OCI-LY7 (cell line): ENCODE measurements around the gene LMO2. TPM values are rescaled to one million over a fixed set of nuclear protein-coding genes. Genes with fewer than 3 reads are reported as not detected.

ENCODE experiments used
- BruUV-seq: library from RNA; stranded (reverse); fragments of 400-500 nt; replicated peaks from 2 replicates; lab custom pipeline; 2021; lab: Mats Ljungman, UMichigan
- CTCF ChIA-PET: fragments of 300-600 bp; sonication (Branson Sonifier 250); formaldehyde crosslinking; loops from one replicate; lab custom pipeline; 2022; ENCODE audit warnings: antibody characterized with exemption; ENCODE audit not compliant: unreplicated experiment; lab: Charles Lee
- POLR2A ChIA-PET: fragments of 300-600 bp; sonication (Branson Sonifier 250); formaldehyde crosslinking; loops from one replicate; lab custom pipeline; 2022; ENCODE audit warnings: antibody characterized with exemption; lab: Charles Lee
- DNase-seq: peaks from one replicate; pipeline ENCODE4 v3.0.0-alpha.2; 2015; ENCODE audit warnings: low spot score
- H2AFZ ChIP-seq: fragments of 200-600 bp; sonication (generic), shearing (Covaris generic); 2 replicates; pipeline ENCODE4 v1.6.1; 2014; ENCODE audit warnings: mild to moderate bottlenecking, antibody characterized with exemption, low read length, moderate library complexity
- H3K27ac ChIP-seq: fragments of 200-600 bp; sonication (generic); 2 replicates; pipeline ENCODE4 v1.5.1; 2014; ENCODE audit warnings: mixed run types, low read depth, mild to moderate bottlenecking, moderate library complexity, low read length, inconsistent platforms; ENCODE audit not compliant: poor library complexity, severe bottlenecking
- H3K36me3 ChIP-seq: fragments of 200-600 bp; sonication (generic); 2 replicates; pipeline ENCODE4 v1.6.1; 2014; ENCODE audit warnings: mild to moderate bottlenecking, antibody characterized with exemption, low read length, moderate library complexity, mixed read lengths; ENCODE audit not compliant: insufficient read depth
- H3K4me1 ChIP-seq: fragments of 200-600 bp; sonication (generic); 2 replicates; pipeline ENCODE4 v1.5.1; 2014; ENCODE audit warnings: mild to moderate bottlenecking, low read length; ENCODE audit not compliant: insufficient read depth, poor library complexity, severe bottlenecking
- H3K4me2 ChIP-seq: fragments of 200-600 bp; sonication (generic); 2 replicates; pipeline ENCODE4 v1.6.1; 2014; ENCODE audit warnings: mild to moderate bottlenecking, low read length
- H3K4me3 ChIP-seq: fragments of 200-600 bp; sonication (generic); 2 replicates; pipeline ENCODE4 v1.5.1; 2014; ENCODE audit warnings: mild to moderate bottlenecking, low read depth, low read length; ENCODE audit not compliant: poor library complexity, severe bottlenecking
- H3K79me2 ChIP-seq: fragments of 200-600 bp; sonication (generic); 2 replicates; pipeline ENCODE4 v1.6.1; 2016; ENCODE audit warnings: low read depth, mild to moderate bottlenecking, low read length, moderate library complexity, mixed read lengths; ENCODE audit not compliant: insufficient read depth
- H3K9me2 ChIP-seq: fragments of 200-600 bp; sonication (generic); 2 replicates; pipeline ENCODE4 v1.6.1; 2016; ENCODE audit warnings: mild to moderate bottlenecking, low read length, mixed read lengths; ENCODE audit not compliant: insufficient read depth
- H3K9me3 ChIP-seq: fragments of 200-600 bp; sonication (generic); 2 replicates; pipeline ENCODE4 v1.6.1; 2014; ENCODE audit warnings: mild to moderate bottlenecking, mixed run types, low read length, mixed read lengths
- H4K20me1 ChIP-seq: fragments of 200-600 bp; sonication (generic); 2 replicates; pipeline ENCODE4 v1.6.1; 2014; ENCODE audit warnings: mild to moderate bottlenecking, antibody characterized with exemption, low read length, moderate library complexity, mixed read lengths; ENCODE audit not compliant: insufficient read depth
- CTCF ChIP-seq: fragments of 200-600 bp; sonication (generic); conservative IDR thresholded peaks from 2 replicates; pipeline ENCODE4 v1.5.1; 2014; ENCODE audit warnings: mild to moderate bottlenecking, antibody characterized with exemption, low read length, moderate library complexity, mixed read lengths
- EZH2phosphoT487 ChIP-seq: fragments of 200-600 bp; sonication (generic); IDR thresholded peaks from 2 replicates; pipeline ENCODE4 v1.6.1; 2018; ENCODE audit warnings: low read depth, borderline replicate concordance, mild to moderate bottlenecking, mixed run types, antibody characterized with exemption, low read length, moderate library complexity, mixed read lengths
- intact Hi-C: fragments of 100-400 bp; cut with micrococcal nuclease; formaldehyde crosslinking; loops from one replicate; pipeline ENCODE4 v1.10.0; 2022; ENCODE audit not compliant: unreplicated experiment
- total RNA-seq, 2 experiments: library from RNA; depleted of rRNA in 1 of 2; stranded (reverse); fragments of >200 nt in 1 of 2; shearing (Covaris generic) in 1 of 2; gene quantifications; 2 replicates each; pipeline ENCODE4 v1.2.3, GENCODE V29; 2014 to 2022

The LMO2 gene
- total RNA-seq, 2 experiments from 2014 or later, result 0.89 TPM; not detected in 1

GRCh38 chr11:33892906-33893594 lies 1.2 kb upstream of the LMO2 start:
- no peak for TF ChIP-seq EZH2phosphoT487
- TF ChIP-seq CTCF, result no peak
- Histone ChIP-seq H3K36me3 (no peaks in the 10 kb centered on the region), H3K4me3 (no peak overlapping the region), H3K9me2 (no peaks in the 10 kb centered on the region), H3K9me3 (no peaks in the 10 kb centered on the region), H3K4me2 (no peak overlapping the region; the same call in 1 of the 2 replicates), H2AFZ (peak overlapping the region; percentile 70; the same call in 1 of the 2 replicates), H3K79me2 (no peaks in the 10 kb centered on the region), H3K4me1 (peaks cover 39% of the 10 kb centered on the region), H4K20me1 (no peaks in the 10 kb centered on the region), H3K27ac (no peak overlapping the region)
- intact Hi-C loops, result no loop called here
- ChIA-PET CTCF (no interaction called here), POLR2A (interaction anchor here (0.6 to 1.5 kb wide), 5 partner anchors 18 to 343 kb away, joined by 3 to 5 read pairs (median 3); no protein-coding TSS in a partner anchor)
- no TSS peak for BruUV-seq
- no peak for DNase-seq

GRCh38 chr11:33889821-33890378 lies 2.0 kb downstream of the LMO2 start:
- no peak for DNase-seq
- intact Hi-C loops, result no loop called here
- no peaks in the 10 kb centered on the region for H3K9me2 ChIP-seq
- TF ChIP-seq EZH2phosphoT487 (no peak), CTCF (no peak)
- CTCF ChIA-PET, result no interaction called here
- peaks cover 26% of the 10 kb centered on the region for H3K4me1 ChIP-seq
- no peak overlapping the region for H3K4me2 ChIP-seq
- H3K27ac ChIP-seq, result no peak overlapping the region
- H3K9me3 ChIP-seq, result no peaks in the 10 kb centered on the region
- H3K36me3 ChIP-seq, result no peaks in the 10 kb centered on the region
- H3K79me2 ChIP-seq, result no peaks in the 10 kb centered on the region
- POLR2A ChIA-PET, result interaction anchor here (1.0 kb wide), 1 partner anchor 9 kb away, joined by 3 read pairs; no protein-coding TSS in a partner anchor
- no TSS peak for BruUV-seq
- no peak overlapping the region for H3K4me3 ChIP-seq
- H2AFZ ChIP-seq, result no peak overlapping the region
- no peaks in the 10 kb centered on the region for H4K20me1 ChIP-seq

- Histone ChIP-seq H3K4me2 (no peak overlapping the region), H3K36me3 (no peaks in the 10 kb centered on the region), H3K9me2 (no peaks in the 10 kb centered on the region), H3K4me1 (peaks cover 20% of the 10 kb centered on the region), H3K4me3 (no peak overlapping the region), H3K9me3 (no peaks in the 10 kb centered on the region), H4K20me1 (no peaks in the 10 kb centered on the region), H3K79me2 (no peaks in the 10 kb centered on the region), H2AFZ (no peak overlapping the region), H3K27ac (no peak overlapping the region)
- no peak for DNase-seq
- intact Hi-C loops, result no loop called here
- POLR2A ChIA-PET, result no interaction called here
- no peak for TF ChIP-seq EZH2phosphoT487
- no peak for TF ChIP-seq CTCF
- BruUV-seq, result no TSS peak
- CTCF ChIA-PET, result no interaction called here
Measured at GRCh38 chr11:33889296-33889695, 2.6 kb downstream of the LMO2 start.
